ENCODE measurements around the gene ENPP3. TPM values are rescaled to one million over a fixed set of nuclear protein-coding genes. Genes with fewer than 3 reads are reported as not detected.

The ENPP3 gene
- total and polyA plus RNA-seq, 4 donors = 0.26 to 1.7 (median 0.71) TPM

- 8 to 11% methylated on average over 2 of the region's 2 CpGs for WGBS, 2 donors
- DNase-seq (peak; percentile 67 to 80), ATAC-seq (ENCODE audit: low FRiP score) (no peak)
- intact Hi-C loops (cut with DNase I) = loop anchor here in 1 of 2 donors (2.0 kb wide), 1 partner anchor 21 kb away; no protein-coding TSS in a partner anchor
- H3K27ac ChIP-seq (ENCODE audit: low read depth in 1 of 2, low read length in 2 of 2) = peak overlapping the region in 1 of 2 donors; percentile 88
- no peak overlapping the region for H3K4me3 ChIP-seq (ENCODE audit: low read length in 2 of 2)
- H3K9me3 ChIP-seq (ENCODE audit: control insufficient read depth, low read length) = no peaks in the 10 kb centered on the region
- no peaks in the 10 kb centered on the region for H3K27me3 ChIP-seq (ENCODE audit: control insufficient read depth in 1 of 2, insufficient read depth in 2 of 2, low read length in 1 of 2)
- no peaks in the 10 kb centered on the region for H3K36me3 ChIP-seq (ENCODE audit: control insufficient read depth in 1 of 2, insufficient read depth in 2 of 2, low read length in 1 of 2)
- H3K4me1 ChIP-seq (ENCODE audit: control insufficient read depth in 1 of 2, insufficient read depth in 2 of 2, low read length in 2 of 2) = peaks cover 0 to 3% of the 10 kb centered on the region in 2 donors
Measured at GRCh38 chr6:131779304-131779703, 142.2 kb downstream of the ENPP3 start.

- Histone ChIP-seq H3K4me1 (ENCODE audit: control insufficient read depth in 1 of 2, insufficient read depth in 2 of 2, low read length in 2 of 2) (peaks cover 0 to 2% of the 10 kb centered on the region in 2 donors), H3K27ac (ENCODE audit: low read depth in 1 of 2, low read length in 2 of 2) (no peak overlapping the region), H3K4me3 (ENCODE audit: low read length in 2 of 2) (no peak overlapping the region), H3K27me3 (ENCODE audit: control insufficient read depth in 1 of 2, insufficient read depth in 2 of 2, low read length in 1 of 2) (no peaks in the 10 kb centered on the region), H3K36me3 (ENCODE audit: control insufficient read depth in 1 of 2, insufficient read depth in 2 of 2, low read length in 1 of 2) (no peaks in the 10 kb centered on the region), H3K9me3 (ENCODE audit: control insufficient read depth, low read length) (no peaks in the 10 kb centered on the region)
- DNase-seq = no peak
- 95 to 97% methylated on average over 11 of the region's 11 CpGs for WGBS, 2 donors
- intact Hi-C loops (cut with DNase I) = loop anchor here in 1 of 2 donors (10.0 kb wide), 1 partner anchor 86 kb away; no protein-coding TSS in a partner anchor
- no peak for ATAC-seq (ENCODE audit: low FRiP score)
Measured at GRCh38 chr6:131780600-131780999, 143.5 kb downstream of the ENPP3 start.

GRCh38 chr6:131781687-131782086 lies 144.6 kb downstream of the ENPP3 start:
- no peak for ATAC-seq (ENCODE audit: low FRiP score)

GRCh38 chr6:131782764-131783163 lies 145.7 kb downstream of the ENPP3 start:
- ATAC-seq (ENCODE audit: low FRiP score) = no peak
- no peak for DNase-seq
- WGBS, 2 donors = 94 to 100% methylated on average over 1 of the region's 1 CpG
- Histone ChIP-seq H3K27ac (ENCODE audit: low read depth in 1 of 2, low read length in 2 of 2) (no peak overlapping the region), H3K9me3 (ENCODE audit: control insufficient read depth, low read length) (no peaks in the 10 kb centered on the region), H3K36me3 (ENCODE audit: control insufficient read depth in 1 of 2, insufficient read depth in 2 of 2, low read length in 1 of 2) (no peaks in the 10 kb centered on the region), H3K4me1 (ENCODE audit: control insufficient read depth in 1 of 2, insufficient read depth in 2 of 2, low read length in 2 of 2) (peaks cover 0 to 2% of the 10 kb centered on the region in 2 donors), H3K4me3 (ENCODE audit: low read length in 2 of 2) (no peak overlapping the region), H3K27me3 (ENCODE audit: control insufficient read depth in 1 of 2, insufficient read depth in 2 of 2, low read length in 1 of 2) (no peaks in the 10 kb centered on the region)
- intact Hi-C loops (cut with DNase I) = loop anchor here in 1 of 2 donors (10.0 kb wide), 1 partner anchor 88 kb away; no protein-coding TSS in a partner anchor

More at GRCh38 chr6:131781687-131782086, 144.6 kb downstream of the ENPP3 start:
- Histone ChIP-seq H3K4me3 (ENCODE audit: low read length in 2 of 2) (no peak overlapping the region), H3K27ac (ENCODE audit: low read depth in 1 of 2, low read length in 2 of 2) (no peak overlapping the region), H3K36me3 (ENCODE audit: control insufficient read depth in 1 of 2, insufficient read depth in 2 of 2, low read length in 1 of 2) (no peaks in the 10 kb centered on the region), H3K4me1 (ENCODE audit: control insufficient read depth in 1 of 2, insufficient read depth in 2 of 2, low read length in 2 of 2) (peaks cover 0 to 2% of the 10 kb centered on the region in 2 donors), H3K9me3 (ENCODE audit: control insufficient read depth, low read length) (no peaks in the 10 kb centered on the region), H3K27me3 (ENCODE audit: control insufficient read depth in 1 of 2, insufficient read depth in 2 of 2, low read length in 1 of 2) (no peaks in the 10 kb centered on the region)
- no peak for DNase-seq
- intact Hi-C loops (cut with DNase I) = loop anchor here in 1 of 2 donors (10.0 kb wide), 1 partner anchor 87 kb away; no protein-coding TSS in a partner anchor
- WGBS, 2 donors = 94 to 96% methylated on average over 3 of the region's 3 CpGs

- Histone ChIP-seq H3K27me3 (ENCODE audit: control insufficient read depth in 1 of 2, insufficient read depth in 2 of 2, low read length in 1 of 2) (no peaks in the 10 kb centered on the region), H3K4me3 (ENCODE audit: low read length in 2 of 2) (no peak overlapping the region), H3K4me1 (ENCODE audit: control insufficient read depth in 1 of 2, insufficient read depth in 2 of 2, low read length in 2 of 2) (no peaks in the 10 kb centered on the region), H3K36me3 (ENCODE audit: control insufficient read depth in 1 of 2, insufficient read depth in 2 of 2, low read length in 1 of 2) (no peaks in the 10 kb centered on the region), H3K9me3 (ENCODE audit: control insufficient read depth, low read length) (no peaks in the 10 kb centered on the region), H3K27ac (ENCODE audit: low read depth in 1 of 2, low read length in 2 of 2) (no peak overlapping the region)
- DNase-seq (no peak), ATAC-seq (ENCODE audit: low FRiP score) (peak; percentile 43)
- WGBS, 2 donors = 79 to 83% methylated on average over 1 of the region's 1 CpG
- intact Hi-C loops (cut with DNase I) = loop anchor here in 1 of 2 donors (10.0 kb wide), 1 partner anchor 90 kb away; no protein-coding TSS in a partner anchor
Measured at GRCh38 chr6:131784561-131784960, 147.5 kb downstream of the ENPP3 start.

GRCh38 chr6:131787079-131787478 lies 150.0 kb downstream of the ENPP3 start:
- H3K4me3 ChIP-seq (ENCODE audit: low read length in 2 of 2) = no peak overlapping the region
- intact Hi-C loops (cut with DNase I) = loop anchor here (5.0 to 10.0 kb wide), 3 partner anchors 90 to 125 kb away; no protein-coding TSS in a partner anchor
- no peaks in the 10 kb centered on the region for H3K27me3 ChIP-seq (ENCODE audit: control insufficient read depth in 1 of 2, insufficient read depth in 2 of 2, low read length in 1 of 2)
- ATAC-seq (ENCODE audit: low FRiP score) (no peak), DNase-seq (no peak)
- H3K27ac ChIP-seq (ENCODE audit: low read depth in 1 of 2, low read length in 2 of 2) = no peak overlapping the region
- H3K9me3 ChIP-seq (ENCODE audit: control insufficient read depth, low read length) = no peaks in the 10 kb centered on the region
- no peaks in the 10 kb centered on the region for H3K36me3 ChIP-seq (ENCODE audit: control insufficient read depth in 1 of 2, insufficient read depth in 2 of 2, low read length in 1 of 2)
- no peaks in the 10 kb centered on the region for H3K4me1 ChIP-seq (ENCODE audit: control insufficient read depth in 1 of 2, insufficient read depth in 2 of 2, low read length in 2 of 2)

GRCh38 chr6:131787766-131788712 lies 150.9 kb downstream of the ENPP3 start:
- peak; percentile 48 for ATAC-seq (ENCODE audit: low FRiP score)
- Histone ChIP-seq H3K27ac (ENCODE audit: low read depth in 1 of 2, low read length in 2 of 2) (no peak overlapping the region), H3K27me3 (ENCODE audit: control insufficient read depth in 1 of 2, insufficient read depth in 2 of 2, low read length in 1 of 2) (no peaks in the 10 kb centered on the region), H3K4me1 (ENCODE audit: control insufficient read depth in 1 of 2, insufficient read depth in 2 of 2, low read length in 2 of 2) (no peaks in the 10 kb centered on the region), H3K36me3 (ENCODE audit: control insufficient read depth in 1 of 2, insufficient read depth in 2 of 2, low read length in 1 of 2) (no peaks in the 10 kb centered on the region), H3K9me3 (ENCODE audit: control insufficient read depth, low read length) (no peaks in the 10 kb centered on the region), H3K4me3 (ENCODE audit: low read length in 2 of 2) (no peak overlapping the region)
- intact Hi-C loops (cut with DNase I) = loop anchor here (5.0 to 10.0 kb wide), 3 partner anchors 91 to 124 kb away; no protein-coding TSS in a partner anchor
- WGBS, 2 donors = 40 to 46% methylated on average over 8 of the region's 8 CpGs
- DNase-seq = no peak

GRCh38 chr6:131789219-131789618 lies 152.1 kb downstream of the ENPP3 start:
- Histone ChIP-seq H3K9me3 (ENCODE audit: control insufficient read depth, low read length) (no peaks in the 10 kb centered on the region), H3K4me3 (ENCODE audit: low read length in 2 of 2) (no peak overlapping the region), H3K4me1 (ENCODE audit: control insufficient read depth in 1 of 2, insufficient read depth in 2 of 2, low read length in 2 of 2) (no peaks in the 10 kb centered on the region), H3K27ac (ENCODE audit: low read depth in 1 of 2, low read length in 2 of 2) (no peak overlapping the region), H3K27me3 (ENCODE audit: control insufficient read depth in 1 of 2, insufficient read depth in 2 of 2, low read length in 1 of 2) (no peaks in the 10 kb centered on the region), H3K36me3 (ENCODE audit: control insufficient read depth in 1 of 2, insufficient read depth in 2 of 2, low read length in 1 of 2) (no peaks in the 10 kb centered on the region)
- 50 to 53% methylated on average over 1 of the region's 1 CpG for WGBS, 2 donors
- intact Hi-C loops (cut with DNase I) = loop anchor here (5.0 to 10.0 kb wide), 3 partner anchors 92 to 123 kb away; no protein-coding TSS in a partner anchor
- ATAC-seq (ENCODE audit: low FRiP score) (no peak), DNase-seq (no peak)
